Measurements from ENCODE around the gene HOXA3.

GRCh38 chr7:27179030-27179429, 26.6 kb upstream of the HOXA3 start:
- TF ChIP-seq CTCF (IDR thresholded peaks at IDR 0.05), result no peak
- no peak for TF ChIP-seq POLR2A (IDR thresholded peaks at IDR 0.05)

Measured in esophagus squamous epithelium (tissue), 4 donors.